Cardiac muscle cell (in vitro differentiated cells and primary cell): ENCODE data around the gene WDR12. TPM values are rescaled to one million over a fixed set of nuclear protein-coding genes. Genes with fewer than 3 reads are reported as not detected.
"Not testable (repeated sequence)": the region's sequence is repeated elsewhere in the genome, so short reads cannot be mapped to it uniquely, and the experiment has no call there.

Experiments
- DNase-seq, 2 donors: peaks; one replicate each; pipeline versions ENCODE4 v3.0.0 to v3.0.0-alpha.2; 2010 to 2017; ENCODE audit warnings: low read depth in 1 of 2, low spot score in 1 of 2
- H3K27ac ChIP-seq: fragments of 200-600 bp; sonication (generic); 2 replicates; pipeline ENCODE4 v1.5.1; 2016
- H3K27me3 ChIP-seq: fragments of 200-600 bp; sonication (generic); 2 replicates; pipeline ENCODE4 v1.6.0; 2016; ENCODE audit warnings: control low read depth
- H3K36me3 ChIP-seq: fragments of 200-600 bp; sonication (generic); 2 replicates; pipeline ENCODE4 v1.5.1; 2016; ENCODE audit warnings: control low read depth
- H3K4me1 ChIP-seq: fragments of 200-600 bp; sonication (generic); 2 replicates; pipeline ENCODE4 v1.8.1; 2017; ENCODE audit warnings: low read depth, mild to moderate bottlenecking, mixed run types
- H3K4me3 ChIP-seq: fragments of 200-600 bp; sonication (generic); 2 replicates; pipeline ENCODE4 v1.5.1; 2016; ENCODE audit warnings: mild to moderate bottlenecking
- H3K9me3 ChIP-seq: fragments of 200-600 bp; sonication (generic); 2 replicates; pipeline ENCODE4 v1.5.1; 2017; ENCODE audit warnings: low read depth, mild to moderate bottlenecking, control low read depth
- CTCF ChIP-seq: IDR thresholded peaks from 2 replicates; pipeline ENCODE4 v1.5.1; 2012; ENCODE audit warnings: low read depth, mild to moderate bottlenecking, low read length
- polyA plus RNA-seq: library from polyadenylated mRNA; unstranded; fragments of >200 nt; fragmentation: Nextera tagmentation; extraction: Ambion mirVana; gene quantifications from 2 replicates; pipeline ENCODE4 v1.2.1, GENCODE V29; 2016
- total RNA-seq: library from RNA; depleted of rRNA; stranded (reverse); fragments of >200 nt; gene quantifications from 2 replicates; pipeline ENCODE4 v1.2.3, GENCODE V29; 2016

WDR12 gene
- total and polyA plus RNA-seq, 2 experiments from 2014 or later = 24.0 to 76.3 TPM

GRCh38 chr2:202909394-202910192 lies 1.9 kb downstream of the WDR12 start:
- peaks cover 6% of the 10 kb centered on the region for H3K36me3 ChIP-seq
- H3K27me3 ChIP-seq = no peaks in the 10 kb centered on the region
- peak in 1 of 2 donors; percentile 39 for DNase-seq
- H3K4me1 ChIP-seq = peaks cover 9% of the 10 kb centered on the region
- H3K9me3 ChIP-seq = no peaks in the 10 kb centered on the region
- TF ChIP-seq CTCF = no peak
- no peak overlapping the region for H3K27ac ChIP-seq
- peak overlapping the region; percentile 91 for H3K4me3 ChIP-seq

GRCh38 chr2:202908186-202908585 lies 3.3 kb downstream of the WDR12 start:
- H3K4me3 ChIP-seq = no peak overlapping the region
- TF ChIP-seq CTCF = no peak
- no peak overlapping the region for H3K27ac ChIP-seq
- peaks cover 6% of the 10 kb centered on the region for H3K36me3 ChIP-seq
- no peak for DNase-seq
- peaks cover 9% of the 10 kb centered on the region for H3K4me1 ChIP-seq
- no peaks in the 10 kb centered on the region for H3K9me3 ChIP-seq
- H3K27me3 ChIP-seq = no peaks in the 10 kb centered on the region

- peaks cover 15% of the 10 kb centered on the region for H3K36me3 ChIP-seq
- not testable (repeated sequence) for DNase-seq, H3K9me3 ChIP-seq, H3K27me3 ChIP-seq, H3K4me3 ChIP-seq, H3K27ac ChIP-seq, H3K4me1 ChIP-seq
Observed at GRCh38 chr2:202905507-202905906, 6.0 kb downstream of the WDR12 start.

GRCh38 chr2:202885190-202885589 lies 26.3 kb downstream of the WDR12 start:
- Histone ChIP-seq H3K27me3 (no peaks in the 10 kb centered on the region), H3K4me1 (no peaks in the 10 kb centered on the region), H3K36me3 (peaks cover 46% of the 10 kb centered on the region), H3K4me3 (no peak overlapping the region), H3K9me3 (no peaks in the 10 kb centered on the region), H3K27ac (no peak overlapping the region)
- no peak for DNase-seq
- no peak for TF ChIP-seq CTCF

GRCh38 chr2:202883987-202884675 lies 27.3 kb downstream of the WDR12 start:
- Histone ChIP-seq H3K4me1 (no peaks in the 10 kb centered on the region), H3K4me3 (no peak overlapping the region), H3K36me3 (peaks cover 47% of the 10 kb centered on the region), H3K27ac (no peak overlapping the region), H3K27me3 (no peaks in the 10 kb centered on the region), H3K9me3 (no peaks in the 10 kb centered on the region)
- DNase-seq = peak in 1 of 2 donors; percentile 29
- peak; percentile 20 for TF ChIP-seq CTCF

GRCh38 chr2:202881570-202881969 lies 29.9 kb downstream of the WDR12 start:
- Histone ChIP-seq H3K27me3 (no peaks in the 10 kb centered on the region), H3K27ac (no peak overlapping the region), H3K4me3 (no peak overlapping the region), H3K9me3 (no peaks in the 10 kb centered on the region), H3K4me1 (no peaks in the 10 kb centered on the region), H3K36me3 (peaks cover 39% of the 10 kb centered on the region)
- no peak for TF ChIP-seq CTCF
- DNase-seq = no peak
